GM18519 (cell line): ENCODE measurements around the gene PAX8.
"Not testable (repeated sequence)": the region's sequence is repeated elsewhere in the genome, so short reads cannot be mapped to it uniquely, and the experiment has no call there.

Source experiments
- ATAC-seq: cut with Tn5 transposase; IDR thresholded peaks from one replicate; pipeline ENCODE4 v1.9.1; 2021; ENCODE audit warnings: mild to moderate bottlenecking, moderate library complexity; ENCODE audit not compliant: unreplicated experiment, low FRiP score

The PAX8 gene

DNA sequence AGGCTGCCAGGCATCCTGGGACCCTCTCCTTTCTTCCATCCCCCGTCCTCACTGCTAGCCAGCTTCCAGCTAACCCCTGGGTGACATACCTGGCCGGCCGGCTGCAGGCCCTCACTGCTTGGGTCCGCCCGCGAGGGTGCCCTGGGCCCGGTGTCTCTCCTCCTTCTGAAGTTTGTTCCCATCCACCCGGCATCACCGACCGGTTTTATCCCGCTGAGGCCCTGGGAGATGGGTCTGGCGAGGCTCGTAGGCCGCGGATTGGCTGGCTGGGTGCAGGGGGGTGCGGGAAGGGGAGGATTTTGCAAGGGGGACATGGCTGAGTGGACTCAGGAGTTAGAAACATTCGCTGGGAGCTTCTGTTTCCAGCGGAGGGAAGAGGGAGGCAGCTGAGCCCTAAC, at the start of gene PAX8:
Gene PAX8, minus strand, starts transcription at position 180 of the 398 bp plus-strand sequence. CDS start 527 bp downstream, outside the sequence.
- ATAC-seq: no peak

DNA sequence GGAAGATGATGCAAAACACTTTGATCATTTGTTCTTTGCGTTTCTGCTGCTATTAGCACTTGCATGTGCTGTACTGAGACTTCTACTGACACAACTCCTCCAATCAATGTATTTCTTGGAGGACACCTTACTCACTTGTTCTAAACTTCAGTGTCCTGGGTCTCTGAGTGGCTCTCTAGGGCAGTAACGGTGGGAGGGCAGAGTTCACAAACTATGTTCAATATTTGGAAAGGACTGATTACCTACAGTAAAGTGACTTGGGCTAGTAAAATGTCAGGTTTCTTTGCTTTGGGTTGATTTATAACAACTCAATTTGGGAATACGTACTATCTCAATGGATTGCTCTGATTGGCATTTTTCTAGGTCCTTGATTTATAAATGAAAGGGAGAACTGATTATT, 49.3 kb upstream of the PAX8 start:
- ATAC-seq: no peak

DNA sequence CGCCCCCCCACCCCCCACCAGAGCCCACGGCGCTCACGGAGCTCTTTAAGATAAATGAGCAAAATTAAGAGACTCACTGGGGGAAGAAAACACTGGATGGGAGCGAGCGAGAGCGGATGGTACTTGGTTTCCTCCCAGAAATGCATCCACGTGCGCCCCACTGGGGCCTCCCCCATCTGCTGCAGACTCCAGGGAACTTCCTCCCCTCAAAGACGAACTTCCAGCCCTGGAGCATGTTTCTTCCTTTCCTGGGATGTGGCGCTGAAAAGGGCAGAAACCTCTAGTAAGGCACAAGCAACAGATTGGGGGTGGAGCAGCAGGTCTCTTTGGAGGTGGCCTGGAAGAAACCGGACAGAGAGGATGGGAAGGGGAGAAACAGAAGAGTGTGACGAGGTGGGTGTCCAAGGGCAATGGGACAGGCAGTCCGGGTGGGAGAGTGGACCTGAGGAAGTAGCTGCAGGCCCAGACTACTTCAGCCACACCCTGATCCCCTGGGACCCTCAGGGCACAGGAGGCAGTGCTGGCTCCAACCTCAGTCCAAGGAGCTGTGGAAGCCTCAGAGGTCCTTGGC, 46.5 kb upstream of the PAX8 start:
- not testable (repeated sequence) for ATAC-seq

DNA sequence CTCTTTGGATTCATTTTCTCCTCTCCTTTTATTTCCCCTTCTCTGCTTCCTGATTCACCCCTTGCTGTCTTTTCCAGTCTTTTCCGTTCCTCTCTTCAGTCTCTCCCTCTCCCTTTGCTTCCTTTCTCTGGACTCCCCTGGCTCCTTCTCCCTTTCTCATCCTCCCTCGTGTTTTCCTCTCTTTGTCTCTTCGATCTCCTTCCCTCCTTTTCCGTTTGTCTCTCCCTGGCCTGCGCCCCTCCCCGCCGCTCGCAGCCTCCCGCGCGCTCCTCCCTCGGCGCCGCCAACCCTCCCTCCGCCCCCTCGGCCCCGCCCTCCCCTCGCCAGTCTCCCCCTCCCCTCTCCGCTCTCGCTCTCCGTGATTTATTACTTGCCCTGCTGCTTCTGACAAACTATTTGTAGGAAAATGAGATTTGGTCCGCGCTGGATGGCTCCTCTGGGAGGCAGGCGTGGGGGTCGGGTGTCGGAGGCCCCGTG, 46.0 kb upstream of the PAX8 start:
- ATAC-seq: no peak

DNA sequence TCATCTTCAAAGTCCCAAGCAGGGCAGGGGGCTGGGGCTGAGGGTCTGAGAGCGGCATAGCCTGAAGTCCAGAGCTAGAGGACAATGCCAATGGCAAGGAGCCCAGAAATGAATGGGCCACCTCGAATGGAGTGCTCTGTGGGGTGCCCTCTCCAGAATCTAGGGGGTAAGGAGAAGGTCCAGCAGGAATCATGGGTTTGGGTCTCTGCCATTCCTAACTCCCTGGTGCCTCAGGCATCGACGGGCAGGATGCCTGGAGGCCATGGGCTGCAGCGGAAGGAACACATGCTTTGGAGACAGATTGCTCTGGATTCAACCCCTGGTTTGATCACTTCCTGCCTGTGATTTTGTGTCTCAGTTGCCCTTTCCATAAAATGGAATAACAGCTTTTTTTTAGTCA, 44.4 kb upstream of the PAX8 start:
- ATAC-seq: not testable (repeated sequence)

DNA sequence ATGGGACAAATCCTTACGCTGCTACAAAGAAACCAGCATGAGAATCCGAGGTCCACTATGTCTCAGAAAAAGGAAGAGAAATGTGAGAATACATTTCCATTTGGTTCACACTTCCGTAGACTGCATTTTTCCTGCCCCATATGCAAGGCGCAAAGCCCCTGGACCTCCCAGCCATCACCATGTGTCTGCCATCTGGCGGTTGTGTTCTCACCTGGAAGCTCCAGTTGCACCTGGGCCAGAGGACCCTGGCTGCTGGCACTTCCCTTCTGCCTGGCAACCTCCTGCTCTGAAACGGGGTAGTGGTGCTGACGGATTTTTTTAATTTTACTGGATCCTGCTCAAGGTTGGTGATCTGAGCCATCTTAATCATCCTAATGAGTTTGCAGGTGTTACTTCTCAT, 41.4 kb upstream of the PAX8 start:
- ATAC-seq: not testable (repeated sequence)

DNA sequence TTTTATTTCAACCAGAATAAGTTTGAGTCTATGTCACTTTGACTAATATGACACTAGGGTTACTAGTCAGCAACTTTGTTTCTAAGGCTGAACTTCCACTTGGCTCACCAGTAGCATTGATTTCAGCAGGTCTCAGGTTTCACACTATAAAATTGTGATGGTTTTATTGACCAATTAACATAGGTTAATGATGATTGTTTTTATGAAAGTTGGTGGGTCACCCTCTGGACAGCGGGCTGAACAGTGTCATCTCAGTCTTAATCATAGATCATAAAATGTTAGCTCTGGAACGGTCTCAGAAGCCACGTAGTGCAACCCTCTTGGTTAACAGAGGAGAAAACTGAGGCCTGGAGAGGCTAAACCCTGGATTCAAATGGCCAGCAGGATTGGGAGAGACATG, 40.2 kb upstream of the PAX8 start:
- ATAC-seq: not testable (repeated sequence)

DNA sequence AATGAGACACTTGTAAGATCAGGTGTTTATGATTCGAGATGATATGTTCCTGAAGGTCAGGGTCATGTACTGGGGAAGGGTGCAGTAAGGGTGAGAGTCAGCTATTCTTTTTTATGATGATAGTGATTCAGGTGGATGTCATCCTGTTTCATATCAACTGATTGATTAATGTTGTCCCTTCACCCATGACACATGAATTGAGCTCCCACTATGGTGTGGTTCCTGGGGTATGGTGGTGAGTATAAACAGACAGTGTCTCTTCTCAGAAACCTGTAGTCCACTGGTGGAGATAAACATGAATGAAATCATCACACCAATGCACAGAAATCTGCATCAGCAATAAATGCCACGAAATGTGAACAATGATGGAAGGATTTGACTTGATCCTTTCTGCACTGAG, 37.4 kb upstream of the PAX8 start:
- no peak for ATAC-seq

DNA sequence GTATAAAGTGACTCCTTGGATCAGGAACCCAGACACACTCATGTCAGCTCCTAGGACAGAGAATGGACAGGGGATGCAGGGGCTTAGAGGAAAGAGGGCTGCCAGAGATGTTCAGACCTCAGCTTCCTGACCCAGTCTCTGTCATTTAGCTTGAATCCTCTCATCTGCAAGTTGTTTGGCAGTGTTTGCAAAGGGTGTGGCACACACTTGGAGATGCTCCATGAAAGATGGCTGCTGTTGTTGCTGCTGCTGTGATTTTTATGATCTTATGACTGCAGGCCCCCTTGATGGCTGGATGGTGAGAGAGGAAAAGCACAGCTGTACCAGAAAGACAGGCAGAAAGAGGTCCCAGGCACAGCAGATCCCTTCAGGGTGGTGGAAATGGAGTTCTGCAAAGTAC, 35.9 kb upstream of the PAX8 start:
- not testable (repeated sequence) for ATAC-seq

DNA sequence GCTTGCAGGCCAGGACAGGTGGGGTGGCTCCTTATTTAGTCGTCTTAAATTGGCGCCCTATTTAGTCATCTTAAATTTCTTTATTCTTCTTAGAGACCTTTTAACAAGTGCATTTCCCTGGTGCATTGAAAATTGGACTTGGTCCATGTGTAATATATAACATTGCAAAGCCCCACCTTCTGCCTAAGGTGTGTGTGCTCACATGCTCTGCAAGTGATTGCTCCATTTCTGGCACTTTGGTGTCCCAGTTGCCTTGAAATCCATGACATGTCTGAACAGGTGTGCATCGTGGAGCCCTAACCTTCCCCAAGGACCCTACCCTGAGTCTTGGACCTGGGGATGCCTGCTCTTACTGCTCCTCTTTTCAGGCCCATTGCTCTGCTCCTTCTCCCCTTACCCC, 35.5 kb upstream of the PAX8 start:
- ATAC-seq: not testable (repeated sequence)

DNA sequence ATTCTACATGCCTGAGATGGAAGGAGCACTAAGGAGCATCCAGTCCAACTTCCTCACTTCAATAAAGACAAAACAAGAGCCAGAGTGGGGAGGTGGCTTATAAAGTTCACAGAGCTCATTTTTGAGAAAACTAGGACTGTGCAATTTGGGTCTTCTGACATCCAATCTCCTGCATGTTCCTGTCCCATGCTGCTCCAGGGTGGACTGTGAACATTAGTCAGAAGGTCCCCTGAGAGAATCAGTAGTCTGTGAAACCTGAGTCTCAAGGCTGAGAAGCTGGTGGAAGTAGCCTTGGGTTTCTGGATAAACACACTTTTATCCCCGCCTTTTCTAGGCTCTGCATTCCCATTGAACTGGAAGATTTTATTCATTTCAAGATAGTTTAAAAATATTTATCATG, 33.1 kb upstream of the PAX8 start:
- not testable (repeated sequence) for ATAC-seq

DNA sequence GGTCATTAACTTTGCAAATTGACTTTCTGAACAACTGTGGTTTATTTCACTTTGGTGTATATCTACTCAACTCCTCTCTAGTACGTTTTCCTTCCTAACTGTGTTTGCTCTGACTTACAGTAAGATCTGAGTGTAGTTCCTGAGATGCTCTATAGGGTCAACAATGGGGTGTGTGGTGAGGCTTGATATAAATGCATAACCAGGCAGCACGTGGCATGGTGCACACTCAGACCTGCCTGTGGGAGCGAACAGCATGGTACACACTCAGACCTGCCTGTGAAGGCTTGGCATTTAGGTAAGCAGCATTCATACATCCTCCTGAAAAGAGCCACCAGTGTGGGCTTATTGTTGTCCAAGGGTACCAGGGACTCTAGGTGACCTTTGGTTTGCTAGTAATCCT, 32.5 kb upstream of the PAX8 start:
- ATAC-seq: not testable (repeated sequence)

DNA sequence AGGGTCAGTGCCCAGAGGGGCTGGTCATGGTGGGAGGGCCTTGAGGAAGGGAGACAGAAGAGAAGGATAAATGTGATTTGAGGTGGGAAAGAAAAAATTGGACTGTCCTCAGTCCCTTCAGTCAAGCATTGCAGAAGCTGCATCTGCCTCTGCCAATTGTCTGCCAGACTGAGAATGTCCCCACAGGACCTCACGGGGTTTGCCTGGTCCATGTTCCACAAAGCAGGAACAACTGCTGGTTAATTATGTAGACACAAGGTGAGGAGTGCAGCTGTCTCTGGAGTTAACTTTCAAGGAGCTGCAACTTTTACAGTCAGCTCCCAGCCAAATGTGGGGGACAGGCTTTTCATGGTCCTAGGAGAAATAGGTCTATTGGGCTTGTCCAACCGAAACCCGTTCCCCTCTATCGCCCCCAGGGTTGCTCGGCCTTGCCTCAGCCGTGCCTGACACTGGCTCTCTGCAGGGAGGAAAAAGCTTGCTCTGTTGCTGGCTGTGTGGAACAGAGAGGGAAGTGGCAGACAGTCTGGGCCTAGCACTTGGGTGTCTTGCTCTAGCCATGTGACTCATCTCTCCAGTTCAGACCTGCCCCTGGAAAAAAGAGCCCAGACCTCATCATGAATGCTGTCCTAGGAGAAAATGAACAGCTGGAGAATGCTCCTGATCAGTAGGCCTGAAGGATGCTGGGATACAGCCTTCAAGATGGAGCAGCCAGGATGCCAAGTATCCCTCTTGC, 31.1 kb upstream of the PAX8 start:
- no peak for ATAC-seq

DNA sequence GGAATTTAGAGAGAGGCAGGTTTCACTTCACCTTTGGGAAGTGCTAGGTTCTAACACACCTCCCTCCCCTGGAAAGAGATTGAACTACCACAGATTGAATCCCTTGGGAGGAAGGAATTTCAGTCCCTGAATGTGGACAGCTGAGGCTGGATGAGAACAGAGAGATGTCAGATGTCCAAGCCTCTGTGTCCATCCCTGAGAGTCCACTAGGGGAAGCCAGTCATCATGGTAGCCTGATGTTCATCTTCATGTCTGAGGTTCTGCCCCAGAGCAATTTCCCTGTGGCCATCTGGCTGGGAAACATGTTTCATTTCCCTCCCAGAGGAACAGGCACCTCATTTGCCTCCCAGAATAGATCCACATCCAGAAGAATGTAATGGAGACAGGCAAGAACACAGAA, 30.1 kb upstream of the PAX8 start:
- not testable (repeated sequence) for ATAC-seq

DNA sequence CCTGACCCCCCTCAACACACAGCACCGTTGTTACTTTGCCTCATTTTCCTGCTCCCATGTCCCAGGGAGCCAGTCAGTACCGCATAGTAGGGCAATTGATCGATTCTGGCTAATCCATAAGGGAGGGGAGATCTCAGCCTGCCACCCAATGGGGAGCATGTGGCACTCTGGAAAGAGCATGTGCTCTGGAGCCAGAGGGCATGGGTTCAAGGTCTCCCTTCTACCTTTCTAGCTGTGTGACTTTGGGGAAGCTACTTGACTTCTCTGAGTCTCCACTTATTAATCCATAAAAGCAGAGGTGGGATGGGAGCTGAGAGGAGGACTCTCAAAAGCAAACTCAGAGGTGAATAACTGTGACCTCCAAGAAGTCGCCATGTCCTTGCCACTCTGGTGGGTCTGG, 27.5 kb upstream of the PAX8 start:
- not testable (repeated sequence) for ATAC-seq

DNA sequence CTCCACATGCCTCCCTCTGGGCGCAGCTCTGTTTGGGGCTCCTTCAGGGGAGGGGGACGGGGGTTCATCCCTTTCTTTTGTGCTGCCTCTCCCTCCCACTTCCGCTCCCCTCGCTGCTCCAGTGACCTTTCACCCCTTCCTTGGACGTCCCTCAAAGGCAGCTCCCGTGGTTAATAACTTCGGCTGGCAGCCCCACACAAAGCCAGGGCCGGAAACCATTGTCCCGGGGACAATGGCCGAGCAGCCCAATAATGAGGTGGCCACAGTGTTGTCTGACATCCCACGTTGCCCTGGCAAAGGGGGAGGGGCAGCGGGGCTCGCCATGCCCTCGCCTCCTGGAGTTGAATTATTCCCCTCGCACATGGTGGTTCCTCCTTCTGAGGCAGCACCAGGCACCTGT, 27.0 kb upstream of the PAX8 start:
- ATAC-seq: not testable (repeated sequence)

DNA sequence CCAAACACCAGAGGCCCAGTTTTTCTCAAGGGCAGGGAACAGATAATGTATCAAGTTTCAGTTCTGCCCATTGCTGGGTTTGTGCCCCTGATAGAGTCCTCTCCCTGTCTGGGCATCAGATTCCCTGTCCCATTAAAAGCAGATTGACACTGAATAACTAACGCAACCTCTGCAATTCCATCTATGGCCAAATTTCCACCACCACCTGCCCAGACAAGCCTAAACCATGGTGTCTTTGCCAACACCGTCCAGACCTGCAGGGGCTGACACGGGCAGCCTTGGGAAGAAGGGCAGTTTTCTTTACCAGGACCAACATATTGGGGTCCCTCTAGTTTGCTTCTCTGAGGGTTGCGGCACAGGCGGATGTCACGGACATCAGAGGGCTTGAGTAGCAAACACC, 26.4 kb upstream of the PAX8 start:
- no peak for ATAC-seq

DNA sequence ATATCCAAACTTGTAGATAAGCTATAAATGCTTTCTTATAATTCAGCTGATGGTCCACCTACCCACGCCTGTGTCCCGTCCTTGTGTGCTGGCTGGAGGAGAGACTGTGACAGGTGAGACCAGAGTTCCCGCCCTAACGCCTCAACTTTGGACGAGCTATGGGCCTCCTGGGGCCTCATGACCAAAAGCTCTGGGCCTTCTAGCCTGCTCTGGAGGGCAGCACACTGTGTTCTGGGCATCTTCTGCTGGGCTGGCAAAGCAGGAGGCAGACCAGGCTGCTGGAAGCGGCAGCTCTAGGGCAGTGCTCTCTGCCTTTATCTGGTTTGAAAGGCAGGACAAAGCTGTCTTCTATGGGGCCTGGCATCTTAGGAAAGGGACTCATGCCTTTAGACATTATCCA, 26.0 kb upstream of the PAX8 start:
- ATAC-seq: no peak

DNA sequence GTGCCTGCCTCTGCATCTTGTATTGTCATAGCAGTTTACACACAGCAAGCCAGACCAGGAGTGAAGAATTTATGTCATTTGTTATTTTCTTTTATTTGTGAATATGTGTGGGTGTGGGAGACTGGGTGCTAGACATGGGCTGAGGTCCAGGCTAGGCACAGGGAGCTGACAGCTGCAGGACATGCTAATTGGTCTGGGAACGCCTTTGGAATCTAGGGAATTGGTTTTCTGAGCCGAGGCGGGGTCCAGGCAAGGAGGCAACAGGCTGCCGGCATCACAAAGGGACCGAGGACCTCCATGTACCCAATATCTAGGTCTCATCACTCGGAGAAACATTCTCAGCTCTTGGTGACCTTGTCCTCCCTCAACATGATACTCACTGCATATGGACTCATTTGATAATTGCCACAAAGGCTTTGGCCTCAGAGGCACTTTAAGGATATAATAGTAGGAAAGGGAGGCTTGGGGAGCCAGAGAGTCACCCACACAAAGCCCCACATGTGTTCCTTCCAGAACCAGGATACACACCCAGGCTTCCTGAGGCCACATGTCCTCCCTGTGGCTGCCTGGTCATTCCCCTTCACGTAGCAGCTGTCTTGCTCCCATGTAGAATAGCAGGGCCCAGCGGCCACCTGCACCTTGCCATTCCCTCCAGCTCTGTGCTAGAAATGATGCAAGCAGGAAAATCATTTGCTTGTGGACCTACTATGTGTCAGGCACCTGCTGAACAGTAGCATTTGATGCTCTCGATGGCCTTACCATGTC, 23.7 kb upstream of the PAX8 start:
- ATAC-seq: not testable (repeated sequence)

DNA sequence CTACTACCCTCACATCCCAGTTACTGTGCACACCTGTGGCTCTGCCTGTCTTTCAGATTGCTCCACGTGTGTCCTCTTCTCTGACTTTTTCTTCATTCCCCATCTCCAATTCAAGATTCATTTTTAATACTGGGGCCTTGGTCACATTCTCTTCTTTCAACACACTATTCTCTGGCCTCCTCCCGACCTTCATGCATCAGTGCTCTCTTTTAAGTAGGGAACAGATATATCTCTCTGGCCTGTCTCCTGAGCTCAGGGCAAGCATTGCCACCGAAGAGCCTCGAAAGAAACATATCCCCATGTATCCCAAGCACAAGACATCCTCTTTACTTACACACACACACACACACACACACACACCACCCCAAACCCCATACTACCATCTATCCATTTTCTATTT, 21.6 kb upstream of the PAX8 start:
- ATAC-seq: no peak

DNA sequence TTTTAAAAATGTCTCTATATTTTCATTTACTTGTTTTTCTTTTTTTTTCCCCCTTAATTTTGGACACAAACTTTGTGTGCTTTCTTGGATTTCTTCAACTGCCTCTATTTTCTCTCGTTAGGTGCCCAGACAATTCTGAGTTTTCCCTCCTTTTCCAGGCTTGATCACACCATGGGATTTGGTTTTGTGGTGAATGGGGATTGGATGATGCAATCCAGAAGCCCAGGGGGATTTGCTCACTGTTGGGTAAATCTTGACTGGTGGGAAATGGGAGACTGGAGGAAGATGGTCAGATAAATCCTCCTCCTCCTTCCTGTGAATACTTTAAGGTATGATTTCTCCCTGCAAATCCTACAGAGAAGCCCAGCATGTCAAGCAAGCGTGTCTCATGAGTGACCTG, 19.5 kb upstream of the PAX8 start:
- no peak for ATAC-seq
